Measurements from ENCODE around the gene SPOCK2. TPM values are rescaled to one million over a fixed set of nuclear protein-coding genes. Genes with fewer than 3 reads are reported as not detected.
"Not testable (repeated sequence)": the region's sequence is repeated elsewhere in the genome, so short reads cannot be mapped to it uniquely, and the experiment has no call there.

SPOCK2 gene
- total RNA-seq, 2 experiments from 2014 or later, result 0.76 to 7.5 TPM

DNA sequence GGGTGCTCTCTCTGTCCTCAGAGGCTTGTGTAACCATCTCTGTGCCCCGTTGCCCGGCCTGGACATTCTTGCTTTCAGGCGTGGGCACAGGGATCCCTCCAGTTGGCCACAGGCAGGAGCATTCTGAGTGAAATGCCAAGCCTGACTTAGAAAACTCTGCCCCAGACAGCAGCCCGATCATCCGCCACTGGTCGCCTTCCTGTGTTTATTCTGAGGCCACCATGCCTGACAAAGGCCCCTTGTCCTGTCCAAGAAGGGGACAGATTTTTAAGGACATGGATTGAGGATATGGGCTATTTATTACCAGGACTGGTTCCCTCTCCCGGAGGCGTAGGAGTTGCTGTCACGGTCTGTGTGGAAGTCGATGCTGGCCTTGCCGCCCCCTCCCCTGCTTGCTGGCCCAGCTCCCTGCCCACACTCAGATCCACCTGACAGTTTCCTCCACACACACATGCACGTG lies 54.3 kb downstream of the SPOCK2 start:
- H4K20me1 ChIP-seq (ENCODE audit: insufficient read depth, low read length), result no peaks in the 10 kb centered on the region
- no peaks in the 10 kb centered on the region for H3K9me3 ChIP-seq (ENCODE audit: low read length)
- H3K4me2 ChIP-seq (ENCODE audit: low read length), result no peak overlapping the region
- H2AFZ ChIP-seq (ENCODE audit: low read length), result no peak overlapping the region
- intact Hi-C loops (cut with micrococcal nuclease; ENCODE audit: unreplicated experiment), result no loop called here
- no peak overlapping the region for H3K27ac ChIP-seq (ENCODE audit: low read depth, low read length, poor library complexity, severe bottlenecking)
- H3K4me1 ChIP-seq (ENCODE audit: insufficient read depth, low read length, poor library complexity, severe bottlenecking), result no peaks in the 10 kb centered on the region
- H3K4me3 ChIP-seq (ENCODE audit: low read depth, low read length, poor library complexity, severe bottlenecking), result no peak overlapping the region
- TF ChIP-seq, protein P1, sequence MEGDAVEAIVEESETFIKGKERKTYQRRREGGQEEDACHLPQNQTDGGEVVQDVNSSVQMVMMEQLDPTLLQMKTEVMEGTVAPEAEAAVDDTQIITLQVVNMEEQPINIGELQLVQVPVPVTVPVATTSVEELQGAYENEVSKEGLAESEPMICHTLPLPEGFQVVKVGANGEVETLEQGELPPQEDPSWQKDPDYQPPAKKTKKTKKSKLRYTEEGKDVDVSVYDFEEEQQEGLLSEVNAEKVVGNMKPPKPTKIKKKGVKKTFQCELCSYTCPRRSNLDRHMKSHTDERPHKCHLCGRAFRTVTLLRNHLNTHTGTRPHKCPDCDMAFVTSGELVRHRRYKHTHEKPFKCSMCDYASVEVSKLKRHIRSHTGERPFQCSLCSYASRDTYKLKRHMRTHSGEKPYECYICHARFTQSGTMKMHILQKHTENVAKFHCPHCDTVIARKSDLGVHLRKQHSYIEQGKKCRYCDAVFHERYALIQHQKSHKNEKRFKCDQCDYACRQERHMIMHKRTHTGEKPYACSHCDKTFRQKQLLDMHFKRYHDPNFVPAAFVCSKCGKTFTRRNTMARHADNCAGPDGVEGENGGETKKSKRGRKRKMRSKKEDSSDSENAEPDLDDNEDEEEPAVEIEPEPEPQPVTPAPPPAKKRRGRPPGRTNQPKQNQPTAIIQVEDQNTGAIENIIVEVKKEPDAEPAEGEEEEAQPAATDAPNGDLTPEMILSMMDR (conservative IDR thresholded peaks at IDR 0.05; ENCODE audit: low read length), result no peak
- TF ChIP-seq EZH2phosphoT487 (IDR thresholded peaks at IDR 0.05; ENCODE audit: borderline replicate concordance, low read depth, low read length), result no peak
- CTCF ChIA-PET (ENCODE audit: unreplicated experiment), result no interaction called here
- BruUV-seq (replicated peaks), result no TSS peak
- no peaks in the 10 kb centered on the region for H3K36me3 ChIP-seq (ENCODE audit: insufficient read depth, low read length)
- H3K9me2 ChIP-seq (ENCODE audit: insufficient read depth, low read length), result no peaks in the 10 kb centered on the region
- DNase-seq (ENCODE audit: low spot score), result no peak
- no peaks in the 10 kb centered on the region for H3K79me2 ChIP-seq (ENCODE audit: insufficient read depth, low read depth, low read length)
- POLR2A ChIA-PET, result no interaction called here

DNA sequence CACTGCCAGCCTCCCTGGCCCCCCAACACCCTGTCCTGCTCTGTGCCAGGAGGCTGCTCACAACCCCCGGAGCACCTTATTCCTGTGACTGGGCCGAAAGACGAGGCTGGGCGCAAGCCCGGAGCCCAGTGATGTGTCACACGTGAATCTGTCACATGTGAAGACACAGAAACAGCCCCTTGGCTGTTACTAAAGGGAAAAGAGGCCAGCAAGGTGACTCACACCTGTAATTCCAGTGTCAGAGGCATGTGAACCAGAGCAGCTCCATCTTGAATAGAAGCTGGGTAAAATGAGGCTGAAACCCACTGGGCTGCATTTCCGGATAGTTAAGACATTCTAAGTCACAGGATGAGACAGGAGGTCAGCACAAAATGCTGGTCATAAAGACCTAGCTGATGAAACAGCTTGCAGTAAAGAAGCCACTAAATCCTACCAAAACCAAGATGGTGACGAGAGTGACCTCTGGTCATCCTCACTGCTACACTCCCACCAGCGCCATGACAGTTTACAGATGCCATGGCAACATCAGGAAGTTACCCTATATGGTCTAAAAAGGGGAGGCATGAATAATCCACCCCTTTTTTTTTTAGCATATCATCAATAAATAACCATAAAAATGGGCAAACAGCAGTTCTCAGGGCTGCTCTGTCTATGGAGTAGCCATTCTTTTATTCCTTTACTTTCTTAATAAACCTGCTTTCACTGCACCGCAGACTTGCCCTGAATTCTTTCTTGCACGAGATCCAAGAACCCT lies 55.8 kb downstream of the SPOCK2 start:
- intact Hi-C loops (cut with micrococcal nuclease; ENCODE audit: unreplicated experiment); BruUV-seq (replicated peaks): not testable (repeated sequence)
- CTCF ChIA-PET (ENCODE audit: unreplicated experiment), result interaction anchor here (0.6 kb wide), 1 partner anchor 222 kb away, joined by 3 read pairs; no protein-coding TSS in a partner anchor

DNA sequence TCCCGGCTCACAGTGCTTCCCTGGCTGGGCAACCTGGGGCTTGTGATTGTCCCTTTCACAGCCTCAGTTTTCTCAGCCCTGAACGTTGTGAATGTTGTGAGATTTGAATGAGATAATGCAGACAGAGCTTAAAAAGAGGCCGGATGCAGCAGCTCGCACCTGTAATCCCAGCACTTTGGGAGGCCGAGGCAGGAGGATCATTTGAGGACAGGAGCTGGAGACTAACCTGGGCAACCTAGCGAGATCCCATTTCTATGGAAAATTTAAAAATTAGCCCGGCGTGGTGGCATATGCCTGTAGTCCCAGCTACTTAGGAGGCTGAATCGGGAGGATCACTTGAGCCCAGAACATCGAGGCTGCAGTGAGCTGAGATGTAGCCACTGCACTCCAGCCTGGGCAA lies 56.6 kb downstream of the SPOCK2 start:
- H2AFZ ChIP-seq (ENCODE audit: low read length), result no peak overlapping the region
- ChIA-PET POLR2A (interaction anchor here (0.6 kb wide), 1 partner anchor 77 kb away, joined by 3 read pairs; no protein-coding TSS in a partner anchor), CTCF (ENCODE audit: unreplicated experiment) (interaction anchor here (0.5 to 0.6 kb wide), 2 partner anchors 219 to 221 kb away, joined by 3 to 4 read pairs; no protein-coding TSS in a partner anchor)
- H3K4me1 ChIP-seq (ENCODE audit: insufficient read depth, low read length, poor library complexity, severe bottlenecking), result no peaks in the 10 kb centered on the region
- no peak for DNase-seq (ENCODE audit: low spot score)
- no peaks in the 10 kb centered on the region for H3K9me3 ChIP-seq (ENCODE audit: low read length)
- BruUV-seq (replicated peaks), result no TSS peak
- H3K79me2 ChIP-seq (ENCODE audit: insufficient read depth, low read depth, low read length), result no peaks in the 10 kb centered on the region
- H3K27ac ChIP-seq (ENCODE audit: low read depth, low read length, poor library complexity, severe bottlenecking), result no peak overlapping the region
- no peaks in the 10 kb centered on the region for H3K36me3 ChIP-seq (ENCODE audit: insufficient read depth, low read length)
- H3K4me2 ChIP-seq (ENCODE audit: low read length), result no peak overlapping the region
- H4K20me1 ChIP-seq (ENCODE audit: insufficient read depth, low read length), result no peaks in the 10 kb centered on the region
- no peak overlapping the region for H3K4me3 ChIP-seq (ENCODE audit: low read depth, low read length, poor library complexity, severe bottlenecking)
- no peak for TF ChIP-seq EZH2phosphoT487 (IDR thresholded peaks at IDR 0.05; ENCODE audit: borderline replicate concordance, low read depth, low read length)
- TF ChIP-seq, protein P1 (conservative IDR thresholded peaks at IDR 0.05; ENCODE audit: low read length), result no peak
- intact Hi-C loops (cut with micrococcal nuclease; ENCODE audit: unreplicated experiment), result no loop called here
- H3K9me2 ChIP-seq (ENCODE audit: insufficient read depth, low read length), result no peaks in the 10 kb centered on the region

More for the DNA sequence above, 55.8 kb downstream of the SPOCK2 start:
- DNase-seq (ENCODE audit: low spot score); H4K20me1 ChIP-seq (ENCODE audit: insufficient read depth, low read length); H3K36me3 ChIP-seq (ENCODE audit: insufficient read depth, low read length); H3K4me2 ChIP-seq (ENCODE audit: low read length); H3K4me1 ChIP-seq (ENCODE audit: insufficient read depth, low read length, poor library complexity, severe bottlenecking); H3K79me2 ChIP-seq (ENCODE audit: insufficient read depth, low read depth, low read length); H2AFZ ChIP-seq (ENCODE audit: low read length); POLR2A ChIA-PET; H3K9me3 ChIP-seq (ENCODE audit: low read length); H3K27ac ChIP-seq (ENCODE audit: low read depth, low read length, poor library complexity, severe bottlenecking); H3K9me2 ChIP-seq (ENCODE audit: insufficient read depth, low read length); H3K4me3 ChIP-seq (ENCODE audit: low read depth, low read length, poor library complexity, severe bottlenecking): not testable (repeated sequence)

Measured in OCI-LY7 (cell line).